Hepatocyte (in vitro differentiated cells): ENCODE measurements around the gene ATP4A. TPM values are rescaled to one million over a fixed set of nuclear protein-coding genes. Genes with fewer than 3 reads are reported as not detected.
A peak's percentile ranks its signal among the peaks of the same experiment; 100 is the strongest.

ENCODE experiments used
- DNase-seq: peaks from one replicate; pipeline ENCODE4 v3.0.0-alpha.2; 2016; ENCODE audit warnings: low spot score
- H2AFZ ChIP-seq: fragments of 200-600 bp; sonication (generic); 2 replicates; pipeline ENCODE4 v1.6.0; 2016; ENCODE audit warnings: antibody characterized with exemption, mild to moderate bottlenecking
- H3K27ac ChIP-seq: fragments of 200-600 bp; sonication (generic); 2 replicates; pipeline ENCODE4 v1.5.1; 2016; ENCODE audit warnings: mild to moderate bottlenecking
- H3K27me3 ChIP-seq: fragments of 200-600 bp; sonication (generic); 2 replicates; pipeline ENCODE4 v1.6.1; 2016
- H3K36me3 ChIP-seq: fragments of 200-600 bp; sonication (generic); replicated peaks from 2 replicates; pipeline ENCODE4 v1.5.1; 2016; ENCODE audit warnings: low read depth; ENCODE audit not compliant: insufficient read depth
- H3K4me1 ChIP-seq: fragments of 200-600 bp; sonication (generic); 2 replicates; pipeline ENCODE4 v1.5.1; 2016; ENCODE audit warnings: mild to moderate bottlenecking, moderate library complexity; ENCODE audit not compliant: insufficient read depth
- H3K4me2 ChIP-seq: fragments of 200-600 bp; sonication (generic); 2 replicates; pipeline ENCODE4 v1.6.0; 2016
- H3K4me3 ChIP-seq: fragments of 200-600 bp; sonication (generic); 2 replicates; pipeline ENCODE4 v1.5.1; 2016; ENCODE audit warnings: mild to moderate bottlenecking
- H3K79me2 ChIP-seq: fragments of 200-600 bp; sonication (generic); 2 replicates; pipeline ENCODE4 v1.6.0; 2017; ENCODE audit warnings: mild to moderate bottlenecking
- H3K9me2 ChIP-seq: fragments of 200-600 bp; sonication (generic); replicated peaks from 2 replicates; pipeline ENCODE4 v1.6.0; 2017; ENCODE audit warnings: mild to moderate bottlenecking; ENCODE audit not compliant: insufficient read depth
- H3K9me3 ChIP-seq: fragments of 200-600 bp; sonication (generic); 2 replicates; pipeline ENCODE4 v1.5.1; 2016; ENCODE audit warnings: low read depth, mild to moderate bottlenecking
- H4K20me1 ChIP-seq: fragments of 200-600 bp; sonication (generic); 2 replicates; pipeline ENCODE4 v1.6.0; 2016; ENCODE audit warnings: mild to moderate bottlenecking; ENCODE audit not compliant: insufficient read depth, poor library complexity, severe bottlenecking
- CTCF ChIP-seq: fragments of 200-600 bp; sonication (generic); IDR thresholded peaks from 2 replicates; pipeline ENCODE4 v1.5.1; 2016; ENCODE audit warnings: antibody characterized with exemption, mild to moderate bottlenecking; ENCODE audit not compliant: poor library complexity
- EZH2 ChIP-seq: fragments of 200-600 bp; sonication (generic); IDR thresholded peaks from 2 replicates; pipeline ENCODE4 v1.6.1; 2016; ENCODE audit warnings: antibody characterized with exemption, mild to moderate bottlenecking, borderline replicate concordance
- EZH2phosphoT487 ChIP-seq: fragments of 200-600 bp; sonication (generic); IDR thresholded peaks from one replicate; pipeline ENCODE4 v1.6.1; 2018; ENCODE audit warnings: antibody characterized with exemption, mild to moderate bottlenecking, low read depth, moderate library complexity; ENCODE audit not compliant: unreplicated experiment, severe bottlenecking
- WGBS: methylation state at CpG from one replicate; pipeline ENCODE4 v1.1.6; 2016; ENCODE audit warnings: low lambda C conversion rate; ENCODE audit errors: missing lambda C conversion rate; 5-methylcytosine and 5-hydroxymethylcytosine counted together
- polyA plus RNA-seq: library from polyadenylated mRNA; unstranded; fragments of >200 nt; fragmentation: Nextera tagmentation; extraction: Ambion mirVana; gene quantifications from 2 replicates; pipeline ENCODE4 v1.2.1, GENCODE V29; 2016
- total RNA-seq: library from RNA; depleted of rRNA; stranded (reverse); fragments of >200 nt; gene quantifications from 2 replicates; pipeline ENCODE4 v1.2.3, GENCODE V29; 2014

ATP4A gene
- total and polyA plus RNA-seq, 2 experiments from 2014 or later: 3.5 to 5.0 TPM

- no peaks in the 10 kb centered on the region for H3K27me3 ChIP-seq
- H2AFZ ChIP-seq: no peak overlapping the region
- no peaks in the 10 kb centered on the region for H4K20me1 ChIP-seq
Measured at GRCh38 chr19:35533822-35534392, 29.6 kb downstream of the ATP4A start.

GRCh38 chr19:35533201-35533821 is 30.1 kb downstream of the ATP4A start, which contains the start of gene GAPDHS:
GAPDHS (plus strand) TSS chr19:35533456; CDS start chr19:35533528, 72 bp downstream.
- Histone ChIP-seq H3K4me1 (no peaks in the 10 kb centered on the region), H3K4me3 (no peak within 1 kb of the TSS), H3K9me2 (no peaks in the 10 kb centered on the region), H2AFZ (no peak within 1 kb of the TSS), H3K36me3 (no peaks in the 10 kb centered on the region), H4K20me1 (no peaks in the 10 kb centered on the region), H3K27me3 (no peaks in the 10 kb centered on the region), H3K79me2 (no peaks in the 10 kb centered on the region), H3K27ac (no peak within 1 kb of the TSS), H3K4me2 (no peak within 1 kb of the TSS), H3K9me3 (no peaks in the 10 kb centered on the region)
- TF ChIP-seq CTCF (no peak), EZH2 (no peak), EZH2phosphoT487 (no peak)
- DNase-seq: no peak
- 89% methylated on average over 34 of the region's 39 CpGs for WGBS

More at GRCh38 chr19:35533822-35534392, 29.6 kb downstream of the ATP4A start:
- Histone ChIP-seq H3K9me2 (no peaks in the 10 kb centered on the region), H3K27ac (no peak overlapping the region), H3K9me3 (no peaks in the 10 kb centered on the region), H3K4me2 (no peak overlapping the region), H3K36me3 (no peaks in the 10 kb centered on the region), H3K4me1 (no peaks in the 10 kb centered on the region), H3K79me2 (no peaks in the 10 kb centered on the region), H3K4me3 (no peak overlapping the region)
- TF ChIP-seq EZH2: no peak
- TF ChIP-seq CTCF: no peak
- no peak for TF ChIP-seq EZH2phosphoT487
- peak; percentile 37 for DNase-seq
- 60% methylated on average over 26 of the region's 30 CpGs for WGBS

- Histone ChIP-seq H3K27me3 (no peaks in the 10 kb centered on the region), H3K27ac (no peak overlapping the region), H3K4me1 (no peaks in the 10 kb centered on the region), H3K4me2 (no peak overlapping the region), H2AFZ (no peak overlapping the region), H4K20me1 (no peaks in the 10 kb centered on the region), H3K79me2 (no peaks in the 10 kb centered on the region), H3K9me3 (no peaks in the 10 kb centered on the region), H3K9me2 (no peaks in the 10 kb centered on the region), H3K4me3 (no peak overlapping the region), H3K36me3 (no peaks in the 10 kb centered on the region)
- DNase-seq: no peak
- TF ChIP-seq CTCF (no peak), EZH2phosphoT487 (no peak), EZH2 (no peak)
- WGBS: 41% methylated on average over 6 of the region's 6 CpGs
Measured at GRCh38 chr19:35531291-35531690, 32.2 kb downstream of the ATP4A start.
